CD4-positive, alpha-beta T cell treated with Interferon alpha-2 for 1 hour (primary cell): ENCODE results near the gene CXCL10.

Experiments used
- DNase-seq, 2 donors: peaks; one replicate each; pipeline ENCODE4 v3.0.0-alpha.2; 2020 to 2022

Gene CXCL10

DNA sequence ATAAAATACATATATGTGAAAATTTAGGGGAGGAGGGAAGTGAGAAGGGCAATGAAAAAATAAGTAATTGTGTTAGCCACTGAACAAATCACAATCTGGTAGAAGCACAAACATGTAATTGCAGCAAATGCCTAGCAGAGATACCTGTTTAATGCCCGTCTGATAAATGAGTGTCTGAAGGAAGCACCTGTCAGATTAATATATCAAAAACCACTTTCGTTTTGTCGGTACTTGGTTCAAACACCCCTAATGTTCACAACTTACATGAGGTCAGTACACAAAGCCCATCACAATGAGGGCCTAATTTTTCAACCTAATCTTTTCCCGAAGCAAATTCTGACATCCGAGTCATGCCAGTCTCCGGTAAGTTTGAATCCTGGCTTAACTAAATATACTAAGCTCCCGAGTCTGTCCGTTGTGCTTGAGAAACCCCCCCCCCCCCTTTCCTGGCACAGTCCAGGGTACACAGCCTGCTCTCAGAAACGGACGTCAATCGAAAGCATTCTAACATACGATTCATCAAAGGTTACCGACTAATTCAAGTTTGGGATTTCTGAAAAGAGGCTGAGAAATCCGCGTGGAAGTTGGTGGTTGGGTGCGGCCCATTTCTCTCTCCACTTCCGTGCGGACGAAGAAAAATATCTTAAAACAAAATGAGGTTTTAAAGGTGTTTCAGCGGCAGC lies 33.3 kb downstream of the CXCL10 start:
- peak in 1 of 2 donors; percentile 12 for DNase-seq

DNA sequence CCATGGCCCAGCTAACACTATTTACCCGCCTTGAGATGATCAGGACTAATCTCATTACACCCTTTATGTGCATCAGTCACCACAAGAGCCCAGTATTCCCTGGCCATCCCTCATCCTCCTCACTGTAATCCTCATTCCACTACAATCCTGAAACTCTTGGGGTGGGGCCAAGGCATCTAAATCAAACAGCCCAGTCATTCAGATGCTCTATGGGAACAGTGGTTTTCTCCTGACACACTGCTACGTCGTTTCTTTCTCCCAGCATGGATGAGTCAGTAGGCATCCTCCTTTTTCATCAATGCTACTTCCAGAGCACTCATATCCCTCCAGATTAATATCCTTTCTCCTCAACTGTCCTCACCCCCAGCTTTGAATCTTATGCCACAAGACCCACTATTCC lies 38.2 kb downstream of the CXCL10 start:
- DNase-seq = no peak

- no peak for DNase-seq
Observed at GRCh38 chr4:75980576-75980975, 42.7 kb downstream of the CXCL10 start.

GRCh38 chr4:75976177-75976576 lies 47.1 kb downstream of the CXCL10 start:
- no peak for DNase-seq

GRCh38 chr4:75973766-75974165 lies 49.5 kb downstream of the CXCL10 start:
- DNase-seq = no peak
